IgD-negative memory B cell (primary cell): Measurements from ENCODE around the gene USO1. TPM values are rescaled to one million over a fixed set of nuclear protein-coding genes. Genes with fewer than 3 reads are reported as not detected.
"Not testable (repeated sequence)": the region's sequence is repeated elsewhere in the genome, so short reads cannot be mapped to it uniquely, and the experiment has no call there.

Experiments used
- H3K27ac Mint-ChIP-seq, 3 donors: one replicate each; pipeline ENCODE4 v1.8.0; 2020 to 2022; ENCODE audit warnings: mild to moderate bottlenecking in 3 of 3, mixed read lengths in 3 of 3, moderate library complexity in 1 of 3
- H3K27me3 Mint-ChIP-seq: one replicate; pipeline ENCODE4 v1.8.0; 2021; ENCODE audit warnings: mixed read lengths
- H3K36me3 Mint-ChIP-seq: one replicate; pipeline ENCODE4 v1.8.0; 2020; ENCODE audit warnings: mild to moderate bottlenecking, mixed read lengths
- H3K4me1 Mint-ChIP-seq, 3 donors: one replicate each; pipeline ENCODE4 v1.8.0; 2020 to 2022; ENCODE audit warnings: mixed read lengths in 3 of 3, mild to moderate bottlenecking in 1 of 3
- H3K4me3 Mint-ChIP-seq, 4 donors: one replicate each; pipeline ENCODE4 v1.8.0; 2020 to 2022; ENCODE audit warnings: mild to moderate bottlenecking in 4 of 4, mixed read lengths in 4 of 4, moderate library complexity in 3 of 4
- H3K9me3 Mint-ChIP-seq, 3 donors: one replicate each; pipeline ENCODE4 v1.8.0; 2020 to 2021; ENCODE audit warnings: mixed read lengths in 3 of 3, mild to moderate bottlenecking in 1 of 3
- polyA plus RNA-seq: library from polyadenylated mRNA; unstranded; fragments of 300-500 nt; fragmentation: Illumina TruSeq; gene quantifications from one replicate; pipeline ENCODE4 v1.2.3, GENCODE V29; 2021

Gene USO1
- polyA plus RNA-seq, 1 donor from 2014 or later: 18.6 TPM

DNA sequence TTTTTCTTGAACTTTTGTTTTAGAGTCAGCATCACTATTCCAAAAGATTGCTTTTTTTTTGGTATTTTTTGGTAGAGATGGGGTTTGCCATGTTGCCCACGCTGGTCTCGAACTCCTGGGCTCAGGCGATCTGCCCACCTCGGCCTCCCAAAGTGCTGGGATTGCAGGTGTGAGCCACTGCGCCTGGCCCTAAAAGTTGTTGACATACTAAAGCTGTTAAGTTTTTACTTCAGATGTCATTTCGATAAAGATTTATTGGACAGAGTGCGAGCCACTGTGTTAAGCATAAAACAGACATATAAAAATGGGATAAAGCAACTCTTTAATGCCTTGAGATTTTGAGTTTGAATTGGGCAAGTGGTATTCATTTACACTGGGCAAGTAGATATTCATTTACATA is 28.3 kb downstream of the USO1 start:
- Mint-ChIP-seq H3K4me3 (no peak overlapping the region), H3K36me3 (peaks cover 15% of the 10 kb centered on the region), H3K9me3 (peaks cover 0 to 3% (median 0%) of the 10 kb centered on the region in 3 donors), H3K4me1 (peaks cover 0 to 1% (median 0%) of the 10 kb centered on the region in 3 donors), H3K27ac (no peak overlapping the region), H3K27me3 (no peaks in the 10 kb centered on the region)

DNA sequence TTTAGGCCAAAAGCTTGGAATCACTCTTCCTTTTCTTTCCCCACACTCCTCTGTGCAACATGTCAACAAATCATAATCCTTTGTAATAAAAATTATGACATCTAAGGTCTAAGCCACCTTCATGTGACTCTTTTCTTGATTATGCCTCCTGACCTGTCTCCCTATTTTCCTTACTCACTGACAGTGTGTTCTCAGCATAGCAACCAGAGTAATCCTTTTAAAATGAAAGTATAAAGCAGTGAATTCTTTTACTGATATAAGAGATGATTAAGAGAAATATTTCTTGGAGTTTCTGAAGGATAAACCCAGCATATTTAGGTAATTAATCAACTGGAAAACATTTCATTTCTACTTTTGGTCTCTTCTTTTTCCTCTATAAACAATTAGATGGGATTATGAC is 44.7 kb downstream of the USO1 start:
- H3K27me3 Mint-ChIP-seq: no peaks in the 10 kb centered on the region
- H3K9me3 Mint-ChIP-seq: no peaks in the 10 kb centered on the region
- peaks cover 0 to 3% (median 0%) of the 10 kb centered on the region in 3 donors for H3K4me1 Mint-ChIP-seq
- H3K36me3 Mint-ChIP-seq: peaks cover 9% of the 10 kb centered on the region
- no peak overlapping the region for H3K4me3 Mint-ChIP-seq
- H3K27ac Mint-ChIP-seq: peak overlapping the region in 1 of 3 donors; percentile 0

GRCh38 chr4:75771607-75772006 is 47.2 kb downstream of the USO1 start:
- no peak overlapping the region for H3K27ac Mint-ChIP-seq
- no peak overlapping the region for H3K4me3 Mint-ChIP-seq
- peaks cover 0 to 8% (median 5%) of the 10 kb centered on the region in 3 donors for H3K9me3 Mint-ChIP-seq
- peaks cover 20% of the 10 kb centered on the region for H3K36me3 Mint-ChIP-seq
- no peaks in the 10 kb centered on the region for H3K27me3 Mint-ChIP-seq
- H3K4me1 Mint-ChIP-seq: peaks cover 0 to 3% (median 0%) of the 10 kb centered on the region in 3 donors

DNA sequence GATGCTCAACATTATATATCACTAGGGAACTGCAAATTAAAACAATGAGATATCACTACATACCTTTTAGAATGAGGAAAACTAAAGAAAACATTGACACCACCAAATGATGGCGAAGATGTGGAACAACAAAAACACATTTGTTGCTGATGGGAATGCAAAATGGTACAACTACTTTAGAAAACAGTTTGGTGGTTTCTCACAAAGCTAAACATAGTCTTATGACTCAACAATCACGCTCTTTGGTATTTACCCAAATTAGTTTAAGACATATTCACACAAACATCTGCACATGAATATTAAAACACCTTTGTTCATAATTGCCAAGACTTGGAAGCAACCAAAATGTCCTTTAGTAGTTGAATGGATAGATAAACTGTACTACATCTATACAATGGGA is 53.2 kb downstream of the USO1 start:
- no peak overlapping the region for H3K27ac Mint-ChIP-seq
- H3K9me3 Mint-ChIP-seq: peaks cover 0 to 11% (median 7%) of the 10 kb centered on the region in 3 donors
- peaks cover 23% of the 10 kb centered on the region for H3K36me3 Mint-ChIP-seq
- H3K4me3 Mint-ChIP-seq: no peak overlapping the region
- H3K27me3 Mint-ChIP-seq: no peaks in the 10 kb centered on the region
- H3K4me1 Mint-ChIP-seq: peaks cover 0 to 6% (median 4%) of the 10 kb centered on the region in 3 donors

DNA sequence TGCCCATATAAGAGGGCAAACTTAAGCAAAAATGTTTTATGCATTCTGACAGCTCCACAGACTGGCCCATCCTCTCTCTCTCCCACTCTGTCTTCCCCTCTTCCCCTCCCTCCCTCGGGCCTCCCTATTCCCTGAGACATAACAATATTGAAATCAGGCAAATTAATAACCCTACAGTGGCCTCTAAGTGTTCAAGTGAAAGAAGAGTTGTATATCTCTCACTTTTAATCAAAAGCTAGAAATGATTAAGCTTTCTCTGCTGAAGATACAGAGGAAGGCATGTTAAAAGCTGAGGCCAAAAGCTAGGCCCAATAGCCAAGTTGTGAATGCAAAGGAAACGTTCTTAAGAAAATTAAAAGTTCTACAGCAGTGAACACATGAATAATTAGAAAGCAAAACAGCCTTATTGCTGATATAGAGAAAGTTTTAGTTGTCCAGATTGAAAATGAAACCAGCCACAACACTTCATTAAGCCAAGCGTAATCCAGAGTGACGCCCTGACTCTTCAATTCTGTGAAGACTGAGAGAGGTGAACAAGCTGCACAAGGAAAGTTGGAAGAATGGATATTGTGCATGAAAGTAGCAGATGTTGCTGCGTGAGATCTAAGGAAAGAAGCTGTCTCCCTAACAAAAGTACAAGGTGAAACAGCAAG is 54.9 kb downstream of the USO1 start:
- Mint-ChIP-seq H3K27ac (peak overlapping the region in 1 of 3 donors; percentile 71), H3K4me1 (peaks cover 0 to 6% (median 4%) of the 10 kb centered on the region in 3 donors), H3K27me3 (no peaks in the 10 kb centered on the region), H3K9me3 (peaks cover 0 to 11% (median 7%) of the 10 kb centered on the region in 3 donors), H3K4me3 (no peak overlapping the region), H3K36me3 (peaks cover 20% of the 10 kb centered on the region)

GRCh38 chr4:75781305-75781704 is 56.9 kb downstream of the USO1 start:
- peaks cover 0 to 3% (median 2%) of the 10 kb centered on the region in 3 donors for H3K9me3 Mint-ChIP-seq
- peaks cover 0 to 6% (median 4%) of the 10 kb centered on the region in 3 donors for H3K4me1 Mint-ChIP-seq
- no peaks in the 10 kb centered on the region for H3K27me3 Mint-ChIP-seq
- H3K27ac Mint-ChIP-seq: no peak overlapping the region
- H3K4me3 Mint-ChIP-seq: no peak overlapping the region
- peaks cover 8% of the 10 kb centered on the region for H3K36me3 Mint-ChIP-seq

DNA sequence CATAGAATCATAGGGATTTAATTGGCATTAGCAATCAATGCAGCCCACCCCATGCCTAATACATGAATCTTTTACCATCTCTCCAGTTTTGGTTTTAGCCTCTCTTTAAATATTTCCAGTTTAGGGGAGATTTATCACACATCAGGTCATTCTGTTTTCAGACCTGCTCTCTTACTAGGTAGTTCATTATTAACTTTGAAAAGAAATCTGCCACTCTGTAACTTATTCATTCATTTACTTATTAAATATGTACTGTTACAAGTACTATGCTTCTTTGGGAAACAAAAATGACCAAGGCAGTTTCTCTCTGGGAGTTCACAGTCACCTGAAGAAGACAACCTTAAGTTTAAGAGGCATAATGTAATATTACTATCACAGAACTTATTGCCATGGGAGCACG is 62.1 kb downstream of the USO1 start:
- H3K27ac Mint-ChIP-seq: peak overlapping the region in 1 of 3 donors; percentile 43
- H3K36me3 Mint-ChIP-seq: peaks cover 3% of the 10 kb centered on the region
- H3K4me3 Mint-ChIP-seq: no peak overlapping the region
- H3K9me3 Mint-ChIP-seq: no peaks in the 10 kb centered on the region
- H3K4me1 Mint-ChIP-seq: peaks cover 6 to 9% (median 7%) of the 10 kb centered on the region in 3 donors
- H3K27me3 Mint-ChIP-seq: no peaks in the 10 kb centered on the region

GRCh38 chr4:75786938-75787337 is 62.6 kb downstream of the USO1 start:
- H3K4me1 Mint-ChIP-seq: peaks cover 6 to 9% (median 7%) of the 10 kb centered on the region in 3 donors
- no peak overlapping the region for H3K27ac Mint-ChIP-seq
- peaks cover 3% of the 10 kb centered on the region for H3K36me3 Mint-ChIP-seq
- H3K27me3 Mint-ChIP-seq: no peaks in the 10 kb centered on the region
- H3K9me3 Mint-ChIP-seq: no peaks in the 10 kb centered on the region
- H3K4me3 Mint-ChIP-seq: no peak overlapping the region

- Mint-ChIP-seq H3K27ac (peak overlapping the region in 2 of 3 donors; percentile 1 to 3), H3K27me3 (no peaks in the 10 kb centered on the region)
Observed at GRCh38 chr4:75790024-75790423, 65.6 kb downstream of the USO1 start.

DNA sequence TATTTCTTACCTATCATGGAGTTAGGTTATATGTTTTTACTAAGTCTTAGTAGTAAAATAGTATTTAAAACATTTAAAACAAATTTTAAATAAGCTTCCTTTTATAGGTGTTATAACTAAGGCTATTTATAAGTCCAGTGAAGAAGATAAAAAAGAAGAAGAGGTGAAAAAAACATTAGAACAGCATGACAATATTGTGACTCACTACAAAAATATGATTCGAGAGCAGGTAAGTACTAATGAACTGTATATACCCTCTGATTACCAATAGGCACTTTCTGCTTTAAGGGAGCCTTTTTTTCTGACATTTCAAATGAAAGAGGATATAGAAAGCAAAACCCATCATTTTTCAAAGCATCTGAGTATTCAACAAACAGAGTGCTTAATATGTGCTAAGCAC is 76.6 kb downstream of the USO1 start:
- Mint-ChIP-seq H3K4me1 (no peaks in the 10 kb centered on the region), H3K4me3 (no peak overlapping the region), H3K36me3 (peaks cover 2% of the 10 kb centered on the region), H3K27me3 (no peaks in the 10 kb centered on the region), H3K9me3 (no peaks in the 10 kb centered on the region), H3K27ac (no peak overlapping the region)

More at GRCh38 chr4:75790024-75790423, 65.6 kb downstream of the USO1 start:
- H3K4me1 Mint-ChIP-seq: peaks cover 6 to 9% (median 7%) of the 10 kb centered on the region in 3 donors
- H3K36me3 Mint-ChIP-seq: peaks cover 3% of the 10 kb centered on the region
- H3K4me3 Mint-ChIP-seq: peak overlapping the region in 1 of 4 donors; percentile 18
- no peaks in the 10 kb centered on the region for H3K9me3 Mint-ChIP-seq

GRCh38 chr4:75806035-75806434 is 81.7 kb downstream of the USO1 start:
- not testable (repeated sequence) for H3K9me3 Mint-ChIP-seq, H3K4me3 Mint-ChIP-seq, H3K36me3 Mint-ChIP-seq, H3K4me1 Mint-ChIP-seq, H3K27me3 Mint-ChIP-seq, H3K27ac Mint-ChIP-seq

DNA sequence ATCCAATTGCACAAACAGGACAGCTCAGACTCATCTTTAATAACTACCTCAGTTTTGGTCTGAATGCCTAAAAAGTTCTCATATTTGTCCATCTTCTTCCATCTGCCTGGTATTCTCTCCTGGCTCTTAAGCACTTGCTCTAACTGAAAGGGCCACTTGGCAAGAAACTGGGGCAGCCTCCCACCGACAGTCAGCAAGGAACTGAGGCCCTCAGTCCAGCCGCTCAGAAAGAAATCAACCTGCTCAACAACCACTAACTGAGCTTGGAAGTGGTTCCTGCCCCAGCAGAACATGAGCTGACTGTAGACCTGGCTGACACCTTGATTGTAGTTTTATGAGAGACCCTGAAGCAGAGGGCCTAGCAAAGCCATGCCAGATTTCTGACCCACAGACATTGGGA is 93.5 kb downstream of the USO1 start:
- Mint-ChIP-seq H3K4me3 (no peak overlapping the region), H3K27ac (no peak overlapping the region), H3K27me3 (no peaks in the 10 kb centered on the region), H3K4me1 (no peaks in the 10 kb centered on the region), H3K36me3 (peaks cover 17% of the 10 kb centered on the region), H3K9me3 (no peaks in the 10 kb centered on the region)

- Mint-ChIP-seq H3K4me1 (no peaks in the 10 kb centered on the region), H3K27ac (no peak overlapping the region), H3K36me3 (peaks cover 16% of the 10 kb centered on the region), H3K9me3 (no peaks in the 10 kb centered on the region), H3K4me3 (no peak overlapping the region), H3K27me3 (no peaks in the 10 kb centered on the region)
Observed at GRCh38 chr4:75819121-75819520, 94.7 kb downstream of the USO1 start.

DNA sequence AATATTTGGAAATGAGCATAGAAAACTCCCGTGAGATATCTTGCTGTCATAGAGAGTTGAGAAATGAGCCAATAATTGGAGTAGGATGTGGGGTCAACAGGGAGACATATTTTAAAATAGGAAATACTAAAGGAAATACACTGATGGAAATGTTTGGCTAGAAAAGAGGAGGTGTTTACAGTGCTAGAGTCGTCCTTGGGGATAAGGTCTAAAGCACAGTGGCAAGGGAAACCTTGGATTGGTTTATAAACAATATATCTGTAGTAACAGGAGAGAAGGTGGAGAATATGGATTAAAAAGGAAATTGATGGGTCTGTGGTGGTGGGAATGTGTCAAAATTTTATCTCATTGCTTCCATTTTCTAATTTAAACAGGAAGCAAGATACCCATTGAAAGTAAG is 95.8 kb downstream of the USO1 start:
- Mint-ChIP-seq H3K9me3 (no peaks in the 10 kb centered on the region), H3K4me1 (no peaks in the 10 kb centered on the region), H3K27me3 (no peaks in the 10 kb centered on the region), H3K4me3 (no peak overlapping the region), H3K36me3 (peaks cover 6% of the 10 kb centered on the region), H3K27ac (no peak overlapping the region)

GRCh38 chr4:75820676-75821075 is 96.3 kb downstream of the USO1 start:
- no peaks in the 10 kb centered on the region for H3K4me1 Mint-ChIP-seq
- no peaks in the 10 kb centered on the region for H3K27me3 Mint-ChIP-seq
- H3K36me3 Mint-ChIP-seq: peaks cover 2% of the 10 kb centered on the region
- no peaks in the 10 kb centered on the region for H3K9me3 Mint-ChIP-seq
- no peak overlapping the region for H3K4me3 Mint-ChIP-seq
- no peak overlapping the region for H3K27ac Mint-ChIP-seq

DNA sequence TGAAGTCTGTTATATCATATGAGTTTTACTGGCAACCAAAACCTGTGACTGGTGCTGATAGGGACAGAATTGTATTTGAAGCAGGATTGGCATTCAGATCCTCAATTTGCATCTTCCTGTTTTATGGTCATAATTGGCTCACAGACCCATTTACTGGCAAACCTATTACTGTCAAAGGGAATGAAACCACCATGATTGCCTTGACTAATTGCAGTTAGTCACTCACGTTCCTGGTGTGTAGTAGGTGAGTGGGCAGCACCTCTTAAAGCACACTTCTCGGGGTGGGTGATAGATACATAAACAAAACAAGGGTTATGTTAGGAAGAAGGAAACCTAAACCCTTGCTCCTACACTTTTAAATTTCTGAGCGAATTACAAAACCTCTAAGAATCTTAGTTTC is 96.8 kb downstream of the USO1 start:
- H3K27me3 Mint-ChIP-seq: no peaks in the 10 kb centered on the region
- H3K4me1 Mint-ChIP-seq: no peaks in the 10 kb centered on the region
- peaks cover under 1% of the 10 kb centered on the region for H3K36me3 Mint-ChIP-seq

More for the DNA sequence above, 96.8 kb downstream of the USO1 start:
- Mint-ChIP-seq H3K9me3 (no peaks in the 10 kb centered on the region), H3K4me3 (no peak overlapping the region), H3K27ac (no peak overlapping the region)
